ENCODE results near the gene TPM2. TPM values are rescaled to one million over a fixed set of nuclear protein-coding genes. Genes with fewer than 3 reads are reported as not detected.
A peak's percentile ranks its signal among the peaks of the same experiment; 100 is the strongest.

Gene TPM2
- polyA plus RNA-seq, 1 of the 3 experiments (the other 2 are of a cell fraction) = 620 TPM

DNA sequence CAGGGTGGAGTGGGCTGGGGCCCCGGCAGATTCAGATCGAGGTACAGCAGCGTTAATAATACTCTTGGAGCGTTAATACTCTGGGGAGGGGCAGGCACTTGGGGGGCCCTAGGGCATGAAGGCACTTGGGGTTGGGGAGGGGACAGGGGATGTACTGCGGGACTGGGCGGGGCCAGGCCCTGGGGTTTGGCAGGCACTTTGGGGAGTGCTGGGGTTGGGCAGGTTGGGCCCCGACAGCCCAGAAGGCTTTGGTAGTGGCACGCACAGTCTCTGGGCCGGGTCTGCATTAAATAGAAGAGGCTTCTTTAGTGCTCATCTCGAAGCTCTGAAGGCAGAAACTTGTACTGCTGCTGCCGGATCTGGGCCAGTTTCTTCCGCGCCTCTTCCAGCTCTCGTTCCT is 7.8 kb upstream of the TPM2 start:
- Histone ChIP-seq H3K9ac (no peak overlapping the region), H3F3A (replicated peaks; ENCODE audit: insufficient read depth) (peaks cover 52% of the 10 kb centered on the region), H3K36me3 (replicated peaks in 1 of 2; ENCODE audit: control insufficient read depth in 1 of 2, insufficient read depth in 2 of 2, low read length in 1 of 2) (peaks cover 42 to 59% of the 10 kb centered on the region in 2 experiments), H3K27me3 (ENCODE audit: insufficient read depth) (no peaks in the 10 kb centered on the region), H4K20me1 (ENCODE audit: insufficient read depth) (no peaks in the 10 kb centered on the region), H3K4me1 (ENCODE audit: control insufficient read depth in 1 of 2, insufficient read depth in 2 of 2, low read depth in 1 of 2, low read length in 1 of 2) (no peaks in the 10 kb centered on the region), H2AFZ (ENCODE audit: low read depth) (no peak overlapping the region), H3K27ac (ENCODE audit: low read depth in 2 of 2, low read length in 1 of 2) (no peak overlapping the region), H3K79me2 (ENCODE audit: insufficient read depth) (no peaks in the 10 kb centered on the region), H3K4me2 (no peak overlapping the region), H3K9me2 (no peaks in the 10 kb centered on the region), H3K4me3 (ENCODE audit: low read depth in 2 of 2, low read length in 1 of 2) (no peak overlapping the region), H3K9me3 (no peaks in the 10 kb centered on the region)
- DNase-seq = no peak
- TF ChIP-seq GABPA (IDR thresholded peaks at IDR 0.05; ENCODE audit: low read depth) = no peak
- TF ChIP-seq SIN3A (IDR thresholded peaks at IDR 0.05; ENCODE audit: borderline replicate concordance, low read depth, low read length) = no peak
- no peak for TF ChIP-seq POLR2AphosphoS5 (IDR thresholded peaks at IDR 0.05; ENCODE audit: low read depth, low read length)
- ChIA-PET CTCF (interaction anchor here (1.0 to 8.3 kb wide), 13 partner anchors 10 to 366 kb away, joined by 3 to 183 read pairs (median 13); partner anchors contain the start of genes ARHGEF39, CCDC107, CREB3 and RMRP), POLR2A (interaction anchor here (0.8 to 1.1 kb wide), 2 partner anchors 8 to 11 kb away, joined by 3 to 4 read pairs; no protein-coding TSS in a partner anchor)
- 93% methylated on average over 8 of the region's 14 CpGs for WGBS (ENCODE audit: low lambda C conversion rate)

DNA sequence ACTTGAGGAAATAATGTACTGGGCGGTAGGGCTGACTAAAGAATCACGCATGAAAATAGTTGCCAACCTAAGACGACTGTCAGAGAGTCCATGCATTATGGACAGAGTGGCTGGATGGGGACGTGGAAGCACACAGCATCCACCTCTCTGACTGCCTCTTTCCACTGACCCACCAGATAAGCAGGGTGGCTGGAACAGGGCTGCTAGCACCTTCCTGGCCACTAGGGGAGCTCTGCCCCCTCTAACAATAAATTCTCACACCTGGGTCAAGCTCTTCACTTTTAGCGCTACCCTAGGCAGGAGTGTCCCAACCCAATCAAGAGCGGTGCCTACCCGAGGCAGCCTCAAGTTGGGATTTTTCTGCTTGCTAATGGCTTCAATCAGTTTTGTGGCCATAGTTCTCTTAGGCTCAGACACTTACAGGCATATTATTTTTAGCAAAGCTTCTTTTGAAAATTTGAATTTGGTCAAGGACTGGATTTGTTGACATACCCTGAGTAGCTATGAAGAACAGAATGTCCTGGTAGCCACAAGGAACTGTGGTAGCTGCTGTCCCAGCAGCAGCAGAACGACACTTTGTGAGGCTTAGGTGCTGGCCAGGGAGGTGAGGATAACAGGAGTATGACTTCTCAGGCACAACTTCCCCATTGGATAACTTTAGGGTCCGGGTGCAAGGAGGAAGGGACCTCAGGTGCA is 6.9 kb upstream of the TPM2 start:
- ChIA-PET CTCF (interaction anchor here (0.9 to 8.3 kb wide), 33 partner anchors 9 to 1032 kb away, joined by 3 to 183 read pairs (median 8); partner anchors contain the start of genes ARHGEF39, CCDC107, CREB3 and GBA2), POLR2A (interaction anchor here (0.7 to 1.2 kb wide), 5 partner anchors 9 to 36 kb away, joined by 3 to 4 read pairs (median 4); partner anchors contain the start of genes CREB3 and TLN1)
- Histone ChIP-seq H3K9ac (no peak overlapping the region), H3K9me3 (no peaks in the 10 kb centered on the region), H2AFZ (ENCODE audit: low read depth) (no peak overlapping the region), H3K4me3 (ENCODE audit: low read depth in 2 of 2, low read length in 1 of 2) (no peak overlapping the region; a peak in 1 of 4 replicates), H3K27ac (ENCODE audit: low read depth in 2 of 2, low read length in 1 of 2) (peak overlapping the region in 1 of 2 experiments; percentile 77; a peak in 1 of 4 replicates), H4K20me1 (ENCODE audit: insufficient read depth) (no peaks in the 10 kb centered on the region), H3K4me2 (no peak overlapping the region), H3K79me2 (ENCODE audit: insufficient read depth) (no peaks in the 10 kb centered on the region), H3K36me3 (replicated peaks in 1 of 2; ENCODE audit: control insufficient read depth in 1 of 2, insufficient read depth in 2 of 2, low read length in 1 of 2) (peaks cover 35 to 53% of the 10 kb centered on the region in 2 experiments), H3K9me2 (no peaks in the 10 kb centered on the region), H3K27me3 (ENCODE audit: insufficient read depth) (no peaks in the 10 kb centered on the region), H3F3A (replicated peaks; ENCODE audit: insufficient read depth) (peaks cover 61% of the 10 kb centered on the region), H3K4me1 (ENCODE audit: control insufficient read depth in 1 of 2, insufficient read depth in 2 of 2, low read depth in 1 of 2, low read length in 1 of 2) (0 out of 4 replicates have a peak, but pooled peaks cover 0 to 1% of the 10 kb centered on the region in 2 experiments)
- TF ChIP-seq, protein P1, sequence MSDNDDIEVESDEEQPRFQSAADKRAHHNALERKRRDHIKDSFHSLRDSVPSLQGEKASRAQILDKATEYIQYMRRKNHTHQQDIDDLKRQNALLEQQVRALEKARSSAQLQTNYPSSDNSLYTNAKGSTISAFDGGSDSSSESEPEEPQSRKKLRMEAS (IDR thresholded peaks at IDR 0.05; ENCODE audit: low read depth) = no peak
- TF ChIP-seq, protein P2, sequence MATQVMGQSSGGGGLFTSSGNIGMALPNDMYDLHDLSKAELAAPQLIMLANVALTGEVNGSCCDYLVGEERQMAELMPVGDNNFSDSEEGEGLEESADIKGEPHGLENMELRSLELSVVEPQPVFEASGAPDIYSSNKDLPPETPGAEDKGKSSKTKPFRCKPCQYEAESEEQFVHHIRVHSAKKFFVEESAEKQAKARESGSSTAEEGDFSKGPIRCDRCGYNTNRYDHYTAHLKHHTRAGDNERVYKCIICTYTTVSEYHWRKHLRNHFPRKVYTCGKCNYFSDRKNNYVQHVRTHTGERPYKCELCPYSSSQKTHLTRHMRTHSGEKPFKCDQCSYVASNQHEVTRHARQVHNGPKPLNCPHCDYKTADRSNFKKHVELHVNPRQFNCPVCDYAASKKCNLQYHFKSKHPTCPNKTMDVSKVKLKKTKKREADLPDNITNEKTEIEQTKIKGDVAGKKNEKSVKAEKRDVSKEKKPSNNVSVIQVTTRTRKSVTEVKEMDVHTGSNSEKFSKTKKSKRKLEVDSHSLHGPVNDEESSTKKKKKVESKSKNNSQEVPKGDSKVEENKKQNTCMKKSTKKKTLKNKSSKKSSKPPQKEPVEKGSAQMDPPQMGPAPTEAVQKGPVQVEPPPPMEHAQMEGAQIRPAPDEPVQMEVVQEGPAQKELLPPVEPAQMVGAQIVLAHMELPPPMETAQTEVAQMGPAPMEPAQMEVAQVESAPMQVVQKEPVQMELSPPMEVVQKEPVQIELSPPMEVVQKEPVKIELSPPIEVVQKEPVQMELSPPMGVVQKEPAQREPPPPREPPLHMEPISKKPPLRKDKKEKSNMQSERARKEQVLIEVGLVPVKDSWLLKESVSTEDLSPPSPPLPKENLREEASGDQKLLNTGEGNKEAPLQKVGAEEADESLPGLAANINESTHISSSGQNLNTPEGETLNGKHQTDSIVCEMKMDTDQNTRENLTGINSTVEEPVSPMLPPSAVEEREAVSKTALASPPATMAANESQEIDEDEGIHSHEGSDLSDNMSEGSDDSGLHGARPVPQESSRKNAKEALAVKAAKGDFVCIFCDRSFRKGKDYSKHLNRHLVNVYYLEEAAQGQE (IDR thresholded peaks at IDR 0.05; ENCODE audit: low read depth, low read length) = no peak
- no peak for TF ChIP-seq GATA2 (CRISPR knock-in tag; IDR thresholded peaks at IDR 0.05)
- peak; percentile 47; the same call in 1 of the 2 replicates for TF ChIP-seq SMC3 (IDR thresholded peaks at IDR 0.05; ENCODE audit: low read depth, low read length)
- TF ChIP-seq RAD21 (IDR thresholded peaks at IDR 0.05; ENCODE audit: low read length) = peak; percentile 55
- TF ChIP-seq GABPA (IDR thresholded peaks at IDR 0.05; ENCODE audit: low read depth) = no peak
- TF ChIP-seq, protein P3, sequence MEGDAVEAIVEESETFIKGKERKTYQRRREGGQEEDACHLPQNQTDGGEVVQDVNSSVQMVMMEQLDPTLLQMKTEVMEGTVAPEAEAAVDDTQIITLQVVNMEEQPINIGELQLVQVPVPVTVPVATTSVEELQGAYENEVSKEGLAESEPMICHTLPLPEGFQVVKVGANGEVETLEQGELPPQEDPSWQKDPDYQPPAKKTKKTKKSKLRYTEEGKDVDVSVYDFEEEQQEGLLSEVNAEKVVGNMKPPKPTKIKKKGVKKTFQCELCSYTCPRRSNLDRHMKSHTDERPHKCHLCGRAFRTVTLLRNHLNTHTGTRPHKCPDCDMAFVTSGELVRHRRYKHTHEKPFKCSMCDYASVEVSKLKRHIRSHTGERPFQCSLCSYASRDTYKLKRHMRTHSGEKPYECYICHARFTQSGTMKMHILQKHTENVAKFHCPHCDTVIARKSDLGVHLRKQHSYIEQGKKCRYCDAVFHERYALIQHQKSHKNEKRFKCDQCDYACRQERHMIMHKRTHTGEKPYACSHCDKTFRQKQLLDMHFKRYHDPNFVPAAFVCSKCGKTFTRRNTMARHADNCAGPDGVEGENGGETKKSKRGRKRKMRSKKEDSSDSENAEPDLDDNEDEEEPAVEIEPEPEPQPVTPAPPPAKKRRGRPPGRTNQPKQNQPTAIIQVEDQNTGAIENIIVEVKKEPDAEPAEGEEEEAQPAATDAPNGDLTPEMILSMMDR (IDR thresholded peaks at IDR 0.05) = peak; percentile 86
- WGBS (ENCODE audit: low lambda C conversion rate) = 29% methylated on average over 8 of the region's 9 CpGs
- peak; percentile 85 for DNase-seq

Data from SK-N-SH (cell line).